Measurements from ENCODE around the gene UBE2Q1.

The UBE2Q1 gene

GRCh38 chr1:154557939-154558719 lies at the start of gene UBE2Q1:
TSS of gene UBE2Q1 (minus strand) at chr1:154558662. CDS start at chr1:154558553, 109 bp downstream.
- Mint-ChIP-seq H3K27ac (peak within 1 kb of the TSS; percentile 97), H3K4me1 (ENCODE audit: low read depth) (peaks cover 37% of the 10 kb centered on the region)

GRCh38 chr1:154607609-154608396 lies 49.3 kb upstream of the UBE2Q1 start, which contains the start of gene ADAR:
TSS of gene ADAR (minus strand) at chr1:154608186. CDS start at chr1:154608006, 180 bp downstream.
- no peaks in the 10 kb centered on the region for H3K27me3 Mint-ChIP-seq

More at GRCh38 chr1:154557939-154558719, at the start of gene UBE2Q1:
- Mint-ChIP-seq H3K4me3 (peak within 1 kb of the TSS; percentile 96), H3K36me3 (ENCODE audit: low read depth) (peaks cover 38% of the 10 kb centered on the region), H3K9me3 (no peaks in the 10 kb centered on the region), H3K27me3 (no peaks in the 10 kb centered on the region)

GRCh38 chr1:154607106-154607608 lies 48.7 kb upstream of the UBE2Q1 start:
- peaks cover 87% of the 10 kb centered on the region for H3K4me1 Mint-ChIP-seq (ENCODE audit: low read depth)
- H3K27me3 Mint-ChIP-seq: no peaks in the 10 kb centered on the region
- H3K9me3 Mint-ChIP-seq: no peaks in the 10 kb centered on the region
- H3K27ac Mint-ChIP-seq: peak overlapping the region; percentile 100
- H3K36me3 Mint-ChIP-seq (ENCODE audit: low read depth): peaks cover 30% of the 10 kb centered on the region
- H3K4me3 Mint-ChIP-seq: peak overlapping the region; percentile 99

More at GRCh38 chr1:154607609-154608396, 49.3 kb upstream of the UBE2Q1 start, which contains the start of gene ADAR:
- Mint-ChIP-seq H3K27ac (peak within 1 kb of the TSS; percentile 100), H3K4me1 (ENCODE audit: low read depth) (peaks cover 86% of the 10 kb centered on the region), H3K9me3 (no peaks in the 10 kb centered on the region), H3K36me3 (ENCODE audit: low read depth) (peaks cover 29% of the 10 kb centered on the region), H3K4me3 (peak within 1 kb of the TSS; percentile 99)

GRCh38 chr1:154605534-154605933 lies 47.1 kb upstream of the UBE2Q1 start:
- peak overlapping the region; percentile 19 for H3K4me3 Mint-ChIP-seq
- H3K36me3 Mint-ChIP-seq (ENCODE audit: low read depth): peaks cover 47% of the 10 kb centered on the region
- H3K9me3 Mint-ChIP-seq: no peaks in the 10 kb centered on the region
- peaks cover 87% of the 10 kb centered on the region for H3K4me1 Mint-ChIP-seq (ENCODE audit: low read depth)
- H3K27ac Mint-ChIP-seq: peak overlapping the region; percentile 83
- H3K27me3 Mint-ChIP-seq: no peaks in the 10 kb centered on the region

- Mint-ChIP-seq H3K27ac (peak overlapping the region; percentile 83), H3K4me1 (ENCODE audit: low read depth) (peaks cover 83% of the 10 kb centered on the region)
Observed at GRCh38 chr1:154603317-154603716, 44.9 kb upstream of the UBE2Q1 start.

DNA sequence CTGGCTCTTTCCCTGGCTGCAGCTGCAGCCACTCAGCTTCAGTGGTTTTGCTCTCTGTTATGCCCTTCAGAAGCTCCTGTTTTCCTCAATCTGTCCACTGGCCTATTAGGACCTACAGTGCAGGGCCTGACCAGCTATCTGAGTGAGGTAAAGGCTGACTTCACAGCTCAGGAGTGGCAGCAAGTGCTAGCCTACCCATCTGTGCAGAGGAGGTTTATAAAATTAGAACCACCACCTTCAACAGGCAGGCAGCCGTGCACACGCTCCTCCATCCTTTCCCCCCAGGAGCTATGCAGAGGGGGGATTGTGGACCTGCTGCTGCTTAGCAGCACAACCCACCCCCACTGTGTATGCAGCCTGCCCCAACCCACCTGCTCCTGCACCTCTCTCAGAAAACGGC lies 41.2 kb upstream of the UBE2Q1 start:
- Mint-ChIP-seq H3K4me1 (ENCODE audit: low read depth) (peaks cover 58% of the 10 kb centered on the region), H3K27ac (peak overlapping the region; percentile 73), H3K9me3 (no peaks in the 10 kb centered on the region), H3K4me3 (no peak overlapping the region), H3K27me3 (no peaks in the 10 kb centered on the region), H3K36me3 (ENCODE audit: low read depth) (peaks cover 77% of the 10 kb centered on the region)

More at GRCh38 chr1:154603317-154603716, 44.9 kb upstream of the UBE2Q1 start:
- Mint-ChIP-seq H3K4me3 (no peak overlapping the region), H3K27me3 (no peaks in the 10 kb centered on the region), H3K9me3 (no peaks in the 10 kb centered on the region), H3K36me3 (ENCODE audit: low read depth) (peaks cover 65% of the 10 kb centered on the region)

DNA sequence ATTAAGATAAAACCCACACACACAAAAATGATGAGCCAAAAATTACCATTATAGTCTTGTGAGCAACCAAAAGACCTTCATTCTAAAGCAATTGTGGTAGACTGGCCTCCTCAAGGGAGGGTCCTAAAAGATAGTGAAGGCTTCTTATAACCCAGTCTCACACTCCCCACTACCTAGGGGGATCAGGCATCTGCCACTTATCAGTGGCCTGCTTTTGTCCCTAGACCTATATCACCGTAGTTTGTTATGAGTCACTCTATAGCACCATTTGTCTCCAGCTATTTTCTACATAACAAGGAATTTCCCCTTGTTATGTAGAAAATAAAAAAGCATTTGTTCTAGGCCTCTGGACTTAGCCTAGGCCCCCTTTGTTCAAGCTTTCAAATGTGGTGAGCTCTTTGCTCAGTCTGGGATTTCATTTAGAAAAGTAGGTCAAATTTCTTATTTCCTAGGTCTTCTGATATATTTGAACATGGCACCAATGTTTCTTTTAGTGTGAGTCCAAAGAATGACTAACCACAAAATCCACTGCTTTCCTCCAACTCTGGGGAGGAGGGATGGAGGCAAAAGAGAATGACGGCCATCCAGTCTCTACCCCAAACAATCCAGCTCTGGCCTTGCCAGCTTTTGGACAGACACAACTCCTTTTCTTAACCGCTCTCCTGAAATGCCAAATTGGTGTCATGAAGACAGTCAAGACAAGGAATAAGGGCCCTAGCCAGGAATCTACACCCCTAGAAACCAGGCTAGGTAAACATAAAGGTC lies 40.6 kb upstream of the UBE2Q1 start:
- Mint-ChIP-seq H3K27me3 (no peaks in the 10 kb centered on the region), H3K4me1 (ENCODE audit: low read depth) (peaks cover 52% of the 10 kb centered on the region), H3K27ac (peak overlapping the region; percentile 47), H3K9me3 (no peaks in the 10 kb centered on the region), H3K36me3 (ENCODE audit: low read depth) (peaks cover 79% of the 10 kb centered on the region), H3K4me3 (no peak overlapping the region)

DNA sequence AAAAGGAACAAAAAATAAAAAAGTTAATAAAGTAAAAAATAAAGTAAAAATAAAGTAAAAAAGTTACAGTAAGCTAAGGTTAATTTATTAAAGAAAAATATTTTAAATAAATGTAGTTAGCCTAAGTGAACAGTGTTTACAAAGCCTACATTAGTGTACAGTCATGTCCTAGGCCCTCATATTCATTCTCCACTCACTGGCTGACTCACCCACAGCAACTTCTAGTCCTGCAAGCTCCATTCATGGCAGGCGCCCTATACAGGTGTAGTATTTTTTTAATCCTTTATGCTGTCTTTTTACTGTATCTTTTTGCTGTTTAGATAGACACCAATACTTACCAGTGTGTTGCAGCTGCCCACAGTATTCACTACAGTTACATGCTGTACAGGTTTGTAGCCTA lies 37.2 kb upstream of the UBE2Q1 start:
- Mint-ChIP-seq H3K27me3 (no peaks in the 10 kb centered on the region), H3K27ac (no peak overlapping the region), H3K9me3 (no peaks in the 10 kb centered on the region), H3K4me3 (no peak overlapping the region), H3K4me1 (ENCODE audit: low read depth) (peaks cover 18% of the 10 kb centered on the region), H3K36me3 (ENCODE audit: low read depth) (peaks cover 84% of the 10 kb centered on the region)

DNA sequence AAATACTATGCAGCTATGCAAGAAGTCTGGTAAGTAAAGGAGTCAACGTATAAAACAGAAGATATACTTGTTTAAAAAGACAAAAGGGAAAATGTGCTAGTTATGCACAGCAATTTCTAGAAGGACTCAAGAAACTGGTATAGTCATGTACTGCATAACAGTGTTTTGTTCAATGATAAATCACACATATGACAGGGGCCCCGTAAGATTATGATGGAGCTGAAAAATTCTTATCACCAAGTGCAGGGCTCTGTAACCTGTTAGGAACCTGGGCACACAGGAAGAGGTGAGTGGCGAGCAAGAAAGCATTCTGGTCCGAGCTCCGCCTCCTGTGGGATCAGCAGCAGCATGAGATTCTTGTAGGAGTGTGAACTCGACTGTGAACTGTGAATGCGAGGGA lies 36.3 kb upstream of the UBE2Q1 start:
- Mint-ChIP-seq H3K4me1 (ENCODE audit: low read depth) (peaks cover 16% of the 10 kb centered on the region), H3K36me3 (ENCODE audit: low read depth) (peaks cover 82% of the 10 kb centered on the region), H3K27me3 (no peaks in the 10 kb centered on the region), H3K27ac (no peak overlapping the region), H3K9me3 (no peaks in the 10 kb centered on the region), H3K4me3 (no peak overlapping the region)

- peak overlapping the region; percentile 17 for H3K27ac Mint-ChIP-seq
Observed at GRCh38 chr1:154593390-154593789, 34.9 kb upstream of the UBE2Q1 start.

DNA sequence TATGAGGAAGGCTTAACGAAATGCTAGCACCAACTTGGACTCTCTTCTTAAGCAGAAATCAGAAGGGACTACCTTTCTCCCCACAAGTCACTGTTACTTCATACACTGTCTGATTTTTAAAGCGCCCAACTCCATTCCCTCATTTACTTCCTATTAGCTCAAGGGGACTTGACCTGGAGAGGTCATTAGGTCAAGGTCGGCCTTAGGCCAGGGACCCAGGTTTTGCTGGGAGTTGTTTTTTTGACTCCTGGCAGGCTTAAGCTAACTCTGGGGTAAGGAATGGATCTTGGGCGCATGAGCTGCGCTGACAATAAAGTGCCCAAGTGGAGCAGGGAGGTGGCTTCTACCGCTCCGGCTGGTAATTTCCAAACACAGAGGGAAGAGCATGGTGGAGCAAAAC lies 32.7 kb upstream of the UBE2Q1 start:
- peaks cover 87% of the 10 kb centered on the region for H3K36me3 Mint-ChIP-seq (ENCODE audit: low read depth)
- no peaks in the 10 kb centered on the region for H3K9me3 Mint-ChIP-seq
- no peak overlapping the region for H3K4me3 Mint-ChIP-seq
- peak overlapping the region; percentile 79 for H3K27ac Mint-ChIP-seq
- no peaks in the 10 kb centered on the region for H3K27me3 Mint-ChIP-seq
- H3K4me1 Mint-ChIP-seq (ENCODE audit: low read depth): peaks cover 8% of the 10 kb centered on the region

More at GRCh38 chr1:154593390-154593789, 34.9 kb upstream of the UBE2Q1 start:
- peaks cover 8% of the 10 kb centered on the region for H3K4me1 Mint-ChIP-seq (ENCODE audit: low read depth)
- no peaks in the 10 kb centered on the region for H3K9me3 Mint-ChIP-seq
- H3K4me3 Mint-ChIP-seq: no peak overlapping the region
- H3K36me3 Mint-ChIP-seq (ENCODE audit: low read depth): peaks cover 85% of the 10 kb centered on the region
- no peaks in the 10 kb centered on the region for H3K27me3 Mint-ChIP-seq

GRCh38 chr1:154590756-154591155 lies 32.3 kb upstream of the UBE2Q1 start:
- no peaks in the 10 kb centered on the region for H3K27me3 Mint-ChIP-seq
- H3K36me3 Mint-ChIP-seq (ENCODE audit: low read depth): peaks cover 88% of the 10 kb centered on the region
- H3K4me3 Mint-ChIP-seq: no peak overlapping the region
- H3K4me1 Mint-ChIP-seq (ENCODE audit: low read depth): peaks cover 8% of the 10 kb centered on the region
- H3K27ac Mint-ChIP-seq: no peak overlapping the region
- H3K9me3 Mint-ChIP-seq: no peaks in the 10 kb centered on the region

GRCh38 chr1:154589780-154590179 lies 31.3 kb upstream of the UBE2Q1 start:
- Mint-ChIP-seq H3K9me3 (no peaks in the 10 kb centered on the region), H3K27me3 (no peaks in the 10 kb centered on the region), H3K4me1 (ENCODE audit: low read depth) (peaks cover 8% of the 10 kb centered on the region), H3K4me3 (no peak overlapping the region), H3K36me3 (ENCODE audit: low read depth) (peaks cover 93% of the 10 kb centered on the region), H3K27ac (peak overlapping the region; percentile 42)

- Mint-ChIP-seq H3K4me1 (ENCODE audit: low read depth) (peaks cover 8% of the 10 kb centered on the region), H3K27ac (peak overlapping the region; percentile 46), H3K9me3 (no peaks in the 10 kb centered on the region), H3K4me3 (no peak overlapping the region), H3K36me3 (ENCODE audit: low read depth) (peaks cover 92% of the 10 kb centered on the region), H3K27me3 (no peaks in the 10 kb centered on the region)
Observed at GRCh38 chr1:154586641-154587040, 28.2 kb upstream of the UBE2Q1 start.
